Activated T-cell treated with anti-CD3 and anti-CD28 coated beads for 48 hours (primary cell): Measurements from ENCODE around the gene SHISA6.
"Not testable (repeated sequence)": the region's sequence is repeated elsewhere in the genome, so short reads cannot be mapped to it uniquely, and the experiment has no call there.

Experiments
- DNase-seq: peaks from one replicate; pipeline ENCODE4 v3.0.0-alpha.2; 2020; ENCODE audit warnings: low read depth

SHISA6 gene

DNA sequence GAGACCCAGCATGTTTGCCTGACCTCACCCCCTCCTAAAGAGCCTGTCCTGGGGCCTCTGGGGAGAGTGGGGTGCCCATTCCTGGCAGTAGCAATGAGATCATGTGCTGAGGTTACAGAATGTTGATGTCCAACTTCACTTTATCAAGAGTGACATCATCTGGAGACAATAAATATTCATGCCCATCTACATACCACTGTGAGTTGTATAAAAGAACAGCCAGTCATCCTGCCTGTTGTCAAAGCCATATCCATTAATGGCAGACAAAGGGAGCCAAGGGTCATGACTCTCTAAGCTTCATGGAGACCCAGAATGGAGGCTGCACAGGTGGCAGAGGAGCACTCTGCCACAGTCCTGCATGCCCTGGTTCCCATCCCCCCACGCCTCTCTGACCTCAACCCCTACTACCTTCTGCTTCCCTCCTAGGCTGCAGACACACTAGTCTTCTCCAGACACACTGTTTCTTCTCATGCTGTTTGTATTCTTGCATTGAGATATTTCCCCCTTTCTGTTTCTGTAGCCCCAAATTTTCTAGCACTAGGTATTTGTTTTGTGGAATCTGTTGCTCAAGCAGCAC lies 27.1 kb downstream of the SHISA6 start:
- DNase-seq: no peak

GRCh38 chr17:11269210-11269609 lies 28.2 kb downstream of the SHISA6 start:
- DNase-seq: no peak

DNA sequence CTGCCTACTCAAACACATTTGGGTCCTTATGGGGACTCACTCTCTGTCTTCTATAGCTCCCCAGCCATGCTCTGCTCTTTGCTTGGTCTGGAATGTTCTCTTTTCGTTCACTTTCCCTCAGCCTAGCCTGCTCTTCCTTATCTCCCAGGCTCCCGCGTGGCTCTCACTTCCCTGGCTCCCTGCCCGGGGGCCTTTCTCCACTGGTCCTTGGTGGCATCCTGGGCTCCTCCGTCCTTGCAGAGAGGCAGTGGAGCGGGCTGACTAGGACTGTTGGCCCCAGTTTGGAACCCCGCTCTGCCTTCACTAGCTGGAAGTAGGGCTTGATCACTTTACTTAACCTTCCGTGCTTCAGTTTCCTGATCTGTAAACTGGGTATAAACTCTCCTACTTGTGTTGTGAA lies 31.2 kb downstream of the SHISA6 start:
- DNase-seq: no peak

GRCh38 chr17:11273596-11273995 lies 32.6 kb downstream of the SHISA6 start:
- DNase-seq: no peak

GRCh38 chr17:11274106-11274505 lies 33.1 kb downstream of the SHISA6 start:
- DNase-seq: no peak

DNA sequence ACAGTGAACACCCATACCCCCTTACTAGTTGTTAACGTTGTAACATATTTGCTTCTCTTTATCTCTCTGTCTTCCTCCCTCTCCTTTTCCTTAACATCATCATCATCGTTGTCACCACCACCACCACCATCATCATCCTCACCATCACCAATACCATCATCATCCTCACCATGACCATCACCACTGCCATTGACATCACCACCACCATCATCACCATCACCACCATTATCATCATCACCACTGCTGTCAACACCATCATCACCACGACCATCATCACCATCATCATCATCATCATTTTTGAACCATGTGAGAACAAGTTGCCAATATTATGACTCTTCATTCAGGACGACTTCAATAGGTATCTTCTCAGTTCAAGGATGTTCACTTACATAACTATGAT lies 35.5 kb downstream of the SHISA6 start:
- DNase-seq: no peak

DNA sequence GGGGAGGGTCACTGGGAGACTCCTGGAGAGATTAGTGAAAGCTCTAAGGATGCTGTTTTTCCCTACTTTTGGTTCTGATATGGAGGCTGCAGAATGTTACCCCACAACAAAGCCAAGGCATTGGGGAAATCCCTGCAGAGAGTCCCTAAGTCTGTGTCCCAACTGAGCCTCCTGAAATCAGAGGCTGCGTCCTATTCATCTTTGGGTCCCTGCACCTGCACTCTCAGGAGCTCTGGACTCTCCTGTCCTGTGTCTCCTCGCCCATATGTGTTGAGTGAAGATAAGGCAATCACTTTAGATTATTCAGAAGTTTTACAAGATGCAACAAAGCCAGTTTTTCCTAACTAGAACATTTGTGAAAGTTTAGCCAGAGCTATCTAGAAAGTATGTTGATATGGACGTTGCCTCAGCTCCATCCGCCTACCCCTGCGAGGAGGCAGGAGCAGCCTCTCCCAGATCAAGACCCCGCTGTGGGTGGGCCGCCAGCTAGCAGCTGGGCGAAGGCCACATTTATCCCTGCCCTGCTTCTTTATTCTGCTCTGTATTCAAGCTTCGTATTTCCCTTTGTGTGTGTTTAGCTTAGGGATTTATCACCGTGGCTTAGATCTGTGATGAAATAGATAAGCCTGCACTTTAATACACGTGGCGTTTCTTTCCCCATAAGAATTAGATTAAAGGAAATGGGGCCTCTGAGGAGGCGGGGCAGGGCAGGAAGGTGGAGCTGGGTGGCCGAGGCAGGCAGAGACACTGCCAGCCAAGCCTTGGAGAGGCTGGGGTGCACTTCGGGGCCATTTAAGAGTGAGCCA lies 37.4 kb downstream of the SHISA6 start:
- DNase-seq: no peak

DNA sequence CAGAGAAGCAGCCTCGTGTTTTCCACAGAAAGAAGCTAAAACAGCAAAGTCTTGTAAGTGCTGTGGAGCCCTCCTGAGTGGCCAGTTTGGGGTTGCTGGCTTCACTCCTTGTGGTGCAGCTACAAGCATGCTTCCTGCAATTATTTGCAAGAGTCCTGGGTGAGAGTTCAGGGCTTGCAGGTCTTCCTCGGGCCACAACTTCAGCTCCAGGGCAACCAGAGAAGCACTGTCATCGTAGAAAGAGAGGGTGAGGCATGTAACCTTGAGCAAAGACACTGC lies 37.9 kb downstream of the SHISA6 start:
- DNase-seq: no peak

- no peak for DNase-seq
Measured at GRCh38 chr17:11279776-11280344, 38.8 kb downstream of the SHISA6 start.

- no peak for DNase-seq
Measured at GRCh38 chr17:11282586-11282985, 41.6 kb downstream of the SHISA6 start.

DNA sequence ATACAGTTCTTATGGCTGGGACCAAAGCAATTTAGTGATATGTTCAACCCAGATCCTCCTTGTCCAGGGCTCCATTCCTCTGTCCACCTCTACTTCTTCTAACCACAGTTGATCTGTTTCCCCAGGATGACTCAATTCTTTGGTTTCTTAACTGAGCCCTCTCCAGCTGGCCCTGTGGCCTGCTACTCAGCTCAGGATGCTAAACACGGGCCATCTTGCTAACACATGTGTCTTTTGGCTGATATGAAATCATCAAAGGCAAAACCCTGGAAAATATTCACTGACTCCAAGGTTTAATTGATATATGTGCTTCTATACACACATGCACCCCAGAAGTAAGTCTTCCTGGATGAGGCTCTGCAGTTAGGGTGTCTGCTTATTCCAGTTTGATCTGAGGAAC lies 43.8 kb downstream of the SHISA6 start:
- DNase-seq: no peak

DNA sequence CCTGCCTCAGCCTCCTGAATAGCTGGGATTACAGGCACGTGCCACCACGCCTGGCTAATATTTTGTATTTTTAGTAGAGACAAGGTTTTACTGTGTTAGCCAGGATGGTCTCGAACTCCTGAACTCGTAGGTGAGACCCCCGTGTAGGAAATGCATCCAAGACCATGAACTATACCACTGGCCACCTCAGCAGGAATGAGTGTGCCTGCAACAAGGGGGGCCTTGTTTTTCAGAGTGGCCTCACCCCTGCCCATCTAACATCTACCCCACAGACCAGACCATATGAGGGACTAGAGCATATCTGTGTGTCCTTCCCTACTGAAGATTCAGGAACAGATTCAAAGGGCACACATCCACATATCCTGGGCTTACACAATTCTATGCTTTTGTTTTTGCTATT lies 44.9 kb downstream of the SHISA6 start:
- DNase-seq: no peak

GRCh38 chr17:11287791-11288190 lies 46.8 kb downstream of the SHISA6 start:
- DNase-seq: no peak

DNA sequence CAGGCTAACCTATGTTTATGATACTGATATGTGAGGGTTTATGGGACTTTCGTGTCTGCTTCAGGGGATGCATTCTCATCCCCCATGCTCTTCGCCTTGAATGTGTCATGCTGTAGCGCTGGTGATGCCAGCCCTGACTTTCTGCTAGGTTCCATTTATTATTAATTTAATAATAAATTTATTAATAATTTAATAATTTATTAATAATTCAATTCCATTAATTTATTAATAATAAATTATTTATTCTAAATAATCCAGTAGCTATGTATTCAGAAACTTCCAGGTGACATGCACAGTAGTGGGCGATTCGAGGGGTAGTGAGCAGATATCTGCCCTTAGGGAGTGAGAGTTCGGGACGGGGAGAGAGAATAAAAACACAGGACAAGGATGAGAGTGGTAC lies 49.8 kb downstream of the SHISA6 start:
- DNase-seq: no peak

DNA sequence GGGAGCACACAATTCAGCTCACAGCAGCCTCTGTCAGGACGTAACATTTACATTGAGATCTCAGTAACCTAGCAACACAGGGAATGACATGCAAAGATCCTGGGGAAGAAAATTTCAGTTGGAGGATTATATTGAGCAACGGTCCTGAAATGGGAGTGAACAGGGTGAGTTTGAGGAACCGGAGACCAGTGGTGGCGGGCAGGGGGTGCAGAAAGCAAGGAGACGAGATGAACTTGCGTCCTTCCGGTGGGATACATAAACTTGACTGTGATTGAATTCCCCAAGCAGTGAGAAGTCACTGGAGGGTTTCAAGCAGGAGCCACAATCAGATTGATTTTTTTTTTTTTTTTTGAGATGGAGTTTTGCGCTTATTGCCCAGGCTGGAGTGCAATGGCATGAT lies 51.5 kb downstream of the SHISA6 start:
- no peak for DNase-seq

GRCh38 chr17:11293480-11293879 lies 52.5 kb downstream of the SHISA6 start:
- DNase-seq: no peak

GRCh38 chr17:11294826-11295225 lies 53.8 kb downstream of the SHISA6 start:
- DNase-seq: no peak

DNA sequence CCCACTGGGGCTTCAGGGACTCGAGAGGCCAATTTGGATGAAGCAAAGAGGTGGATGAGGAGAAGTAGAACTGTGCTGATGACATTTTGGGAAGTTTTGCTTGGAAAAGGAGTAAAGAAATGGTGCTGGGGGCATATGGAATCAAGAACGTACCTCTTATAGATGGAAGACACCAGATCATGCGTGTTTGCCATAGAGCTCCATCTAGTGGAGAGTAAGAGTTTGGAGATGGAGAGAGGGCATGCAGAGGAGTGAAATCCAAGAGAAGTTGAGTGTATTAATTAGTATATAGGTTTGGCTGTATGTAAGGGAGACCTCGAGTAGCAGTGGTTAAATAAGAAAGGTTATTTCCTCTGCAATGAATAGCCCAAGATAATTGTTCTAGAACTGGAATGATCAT lies 56.0 kb downstream of the SHISA6 start:
- DNase-seq: no peak

GRCh38 chr17:11298401-11298800 lies 57.4 kb downstream of the SHISA6 start:
- no peak for DNase-seq

GRCh38 chr17:11300201-11300600 lies 59.2 kb downstream of the SHISA6 start:
- DNase-seq: no peak

DNA sequence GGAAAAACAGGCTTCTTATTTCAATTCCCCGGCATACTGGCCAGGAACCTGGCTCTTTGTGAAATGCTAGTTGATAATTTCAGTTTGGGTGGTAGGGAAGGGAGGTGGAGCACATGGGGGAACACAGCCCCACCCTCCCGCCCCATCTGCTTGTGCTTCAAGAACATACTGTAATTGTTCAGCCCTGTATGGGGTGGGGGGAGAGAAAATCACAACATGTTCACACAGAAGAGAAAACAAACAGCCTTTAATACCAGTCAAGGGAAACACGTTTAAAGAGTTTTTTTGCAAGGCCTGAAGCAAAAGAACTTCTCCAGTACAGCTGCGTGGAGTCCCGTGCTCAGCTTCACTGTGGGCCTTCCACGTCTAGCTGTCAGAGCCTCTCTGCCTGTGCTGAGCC lies 59.7 kb downstream of the SHISA6 start:
- DNase-seq: no peak

DNA sequence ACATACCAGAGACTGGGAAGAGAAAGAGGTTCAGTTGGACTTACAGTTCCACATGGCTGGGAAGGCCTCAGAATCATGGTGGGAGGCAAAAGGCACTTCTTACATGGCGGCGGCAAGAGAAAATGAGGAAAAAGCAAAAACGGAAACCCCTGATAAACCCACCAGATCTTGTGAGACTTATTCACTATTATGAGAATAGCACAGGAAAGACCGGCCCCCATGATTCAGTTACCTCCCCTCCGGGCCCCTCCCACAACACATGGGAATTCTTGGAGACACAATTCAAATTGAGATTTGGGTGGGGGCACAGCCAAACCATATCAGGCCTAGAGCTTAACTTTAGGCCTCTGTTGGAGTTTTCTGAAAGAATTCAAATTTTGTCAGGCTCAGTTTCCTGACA lies 60.9 kb downstream of the SHISA6 start:
- DNase-seq: not testable (repeated sequence)

DNA sequence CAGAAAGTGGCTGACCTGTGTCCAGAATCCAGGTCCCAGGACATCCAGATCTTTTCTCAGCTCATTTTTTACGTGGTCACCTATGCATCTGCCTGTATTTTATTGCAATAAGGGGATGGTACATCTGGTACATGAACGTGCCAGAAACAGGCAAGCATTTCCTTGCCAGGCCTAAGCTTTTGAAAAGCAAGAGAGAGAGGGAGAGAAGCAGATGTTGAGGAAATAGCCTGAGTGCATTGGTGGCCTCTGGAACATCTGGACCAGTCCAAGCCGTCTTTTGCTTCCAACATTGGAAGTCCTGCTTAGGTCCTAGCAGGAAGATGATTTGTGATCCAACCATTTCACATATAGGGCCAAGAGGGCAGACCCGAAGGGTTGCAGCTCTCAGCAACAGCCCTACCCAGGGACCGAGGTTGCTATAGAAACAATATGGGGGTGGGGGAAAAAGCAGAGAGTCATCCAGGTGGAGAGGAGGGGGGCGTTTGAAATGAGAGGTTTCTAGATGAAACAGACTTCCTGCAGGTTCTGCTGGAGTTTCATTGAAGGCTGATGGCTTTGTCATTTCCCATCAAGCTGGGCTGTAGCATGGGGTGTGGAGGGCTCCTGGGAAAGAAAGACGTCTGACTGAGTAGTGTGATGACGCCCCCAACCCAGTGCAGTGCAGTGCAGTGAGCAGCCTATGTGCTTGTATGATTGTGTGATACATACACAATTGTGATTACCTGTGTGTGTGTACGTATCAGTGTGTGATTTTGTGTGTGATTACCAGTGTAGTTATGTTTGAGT lies 61.6 kb downstream of the SHISA6 start:
- DNase-seq: no peak
